SK-N-SH (cell line): ENCODE measurements around the gene RNF121. TPM values are rescaled to one million over a fixed set of nuclear protein-coding genes. Genes with fewer than 3 reads are reported as not detected.

ENCODE experiments used
- CTCF ChIA-PET: fragments of 300-600, 350-600 bp; formaldehyde crosslinking; extraction: SDS; loops from one replicate; lab custom pipeline; 2021; lab: Yijun Ruan, JAX
- POLR2A ChIA-PET: fragments of 350-600 bp; sonication (Branson Sonifier 250); formaldehyde crosslinking; extraction: SDS; loops from one replicate; lab custom pipeline; 2020; ENCODE audit warnings: antibody characterized with exemption, inconsistent platforms; lab: Yijun Ruan, JAX
- DNase-seq: peaks from one replicate; pipeline ENCODE4 v3.0.0; 2012
- H2AFZ ChIP-seq: fragments of 200-600 bp; sonication (generic); 2 replicates; pipeline ENCODE4 v1.8.1; 2016; ENCODE audit warnings: antibody characterized with exemption, mild to moderate bottlenecking, low read depth
- H3F3A ChIP-seq: fragments of 200-600 bp; sonication (generic); replicated peaks from 2 replicates; pipeline ENCODE3; 2016; ENCODE audit warnings: antibody characterized with exemption, mild to moderate bottlenecking; ENCODE audit not compliant: insufficient read depth
- H3K27ac ChIP-seq, 2 experiments: fragments of 200-500 bp in 1 of 2; fragments of 200-600 bp in 1 of 2; sonication (Bioruptor generic) in 1 of 2; sonication (generic), shearing (Covaris generic) in 1 of 2; 2 replicates each; pipeline versions ENCODE4 v1.5.1 to v1.6.1; 2014 to 2016; ENCODE audit warnings: low read depth in 2 of 2, inconsistent platforms in 1 of 2, low read length in 1 of 2, mild to moderate bottlenecking in 1 of 2, mixed read lengths in 1 of 2
- H3K27me3 ChIP-seq: fragments of 200-600 bp; sonication (generic), shearing (Covaris generic); 2 replicates; pipeline ENCODE4 v1.6.1; 2016; ENCODE audit warnings: mixed run types; ENCODE audit not compliant: insufficient read depth
- H3K36me3 ChIP-seq, 2 experiments: fragments of 200-500 bp in 1 of 2; fragments of 200-600 bp in 1 of 2; sonication (Bioruptor generic) in 1 of 2; sonication (generic) in 1 of 2; replicated peaks in 1 of 2; 2 replicates each; pipeline versions ENCODE3 to v1.5.1; 2014 to 2016; ENCODE audit warnings: low read length in 1 of 2, mild to moderate bottlenecking in 1 of 2; ENCODE audit not compliant: insufficient read depth in 2 of 2, control insufficient read depth in 1 of 2
- H3K4me1 ChIP-seq, 2 experiments: fragments of 200-500 bp in 1 of 2; fragments of 200-600 bp in 1 of 2; sonication (Bioruptor generic) in 1 of 2; sonication (generic), shearing (Covaris generic) in 1 of 2; 2 replicates each; pipeline versions ENCODE4 v1.5.1 to v1.6.1; 2014 to 2016; ENCODE audit warnings: low read depth in 1 of 2, low read length in 1 of 2, mixed run types in 1 of 2; ENCODE audit not compliant: insufficient read depth in 2 of 2, control insufficient read depth in 1 of 2
- H3K4me2 ChIP-seq: fragments of 200-600 bp; sonication (generic), shearing (Covaris generic); 2 replicates; pipeline ENCODE4 v1.6.1; 2017; ENCODE audit warnings: mixed run types
- H3K4me3 ChIP-seq, 2 experiments: fragments of 200-500 bp in 1 of 2; fragments of 200-600 bp in 1 of 2; sonication (Bioruptor generic) in 1 of 2; sonication (generic), shearing (Covaris generic) in 1 of 2; 2 replicates each; pipeline versions ENCODE4 v1.5.1 to v1.8.1; 2014 to 2016; ENCODE audit warnings: low read depth in 2 of 2, inconsistent platforms in 1 of 2, low read length in 1 of 2, mild to moderate bottlenecking in 1 of 2, mixed read lengths in 1 of 2, moderate library complexity in 1 of 2
- H3K79me2 ChIP-seq: fragments of 200-600 bp; sonication (generic); 2 replicates; pipeline ENCODE4 v1.8.1; 2017; ENCODE audit warnings: mild to moderate bottlenecking; ENCODE audit not compliant: insufficient read depth
- H3K9ac ChIP-seq: fragments of 200-600 bp; sonication (generic); 2 replicates; pipeline ENCODE4 v1.6.1; 2017; ENCODE audit warnings: mixed run types
- H3K9me2 ChIP-seq: fragments of 200-600 bp; sonication (generic); 2 replicates; pipeline ENCODE4 v1.6.1; 2017; ENCODE audit warnings: mixed run types
- H3K9me3 ChIP-seq: fragments of 200-600 bp; sonication (generic); 2 replicates; pipeline ENCODE4 v1.6.1; 2017; ENCODE audit warnings: mixed run types, mild to moderate bottlenecking, moderate library complexity
- H4K20me1 ChIP-seq: fragments of 200-600 bp; sonication (generic); 2 replicates; pipeline ENCODE4 v1.6.1; 2017; ENCODE audit warnings: mild to moderate bottlenecking, mixed run types; ENCODE audit not compliant: insufficient read depth
- CHD2 ChIP-seq: fragments of 150-350 bp; IDR thresholded peaks from 2 replicates; pipeline ENCODE4 v1.6.1; 2018; ENCODE audit warnings: low read length; ENCODE audit not compliant: partially characterized antibody
- ELF1 ChIP-seq: IDR thresholded peaks from 2 replicates; pipeline ENCODE4 v1.4.0; 2012
- EP300 ChIP-seq, 2 experiments: IDR thresholded peaks; 2 replicates each; pipeline versions ENCODE4 v1.4.0 to v1.6.1; 2012; ENCODE audit warnings: borderline replicate concordance in 1 of 2, low read depth in 1 of 2, low read length in 1 of 2
- FOSL2 ChIP-seq: IDR thresholded peaks from 2 replicates; pipeline ENCODE4 v1.4.0; 2012; ENCODE audit warnings: low read depth, mild to moderate bottlenecking, moderate library complexity, borderline replicate concordance
- GABPA ChIP-seq: IDR thresholded peaks from 2 replicates; pipeline ENCODE4 v1.4.0; 2012; ENCODE audit warnings: low read depth, mild to moderate bottlenecking
- MEF2A ChIP-seq: IDR thresholded peaks from 2 replicates; pipeline ENCODE4 v1.4.0; 2012; ENCODE audit warnings: low read depth, borderline replicate concordance
- MXI1 ChIP-seq: IDR thresholded peaks from 2 replicates; pipeline ENCODE4 v1.6.1; 2012; ENCODE audit warnings: mild to moderate bottlenecking, low read depth, low read length, improper control_type of control experiment
- PBX3 ChIP-seq: IDR thresholded peaks from 2 replicates; pipeline ENCODE4; 2012
- POLR2AphosphoS5 ChIP-seq: IDR thresholded peaks from 2 replicates; pipeline ENCODE4 v1.6.1; 2012; ENCODE audit warnings: low read depth, low read length
- RAD21 ChIP-seq: IDR thresholded peaks from 2 replicates; pipeline ENCODE4 v1.6.1; 2012; ENCODE audit warnings: mild to moderate bottlenecking, low read length
- RCOR1 ChIP-seq: fragments of 150-350 bp; IDR thresholded peaks from 2 replicates; pipeline ENCODE4 v1.6.1; 2017; ENCODE audit warnings: antibody characterized with exemption, low read length
- REST ChIP-seq: IDR thresholded peaks from 2 replicates; pipeline ENCODE4 v1.6.1; 2012; ENCODE audit warnings: mild to moderate bottlenecking, low read depth, low read length, moderate library complexity
- SIN3A ChIP-seq: IDR thresholded peaks from 2 replicates; pipeline ENCODE4 v1.6.1; 2012; ENCODE audit warnings: low read depth, mild to moderate bottlenecking, low read length, moderate library complexity, borderline replicate concordance
- SMC3 ChIP-seq: IDR thresholded peaks from 2 replicates; pipeline ENCODE4 v1.6.1; 2012; ENCODE audit warnings: low read depth, low read length, improper control_type of control experiment
- TAF1 ChIP-seq: IDR thresholded peaks from 2 replicates; pipeline ENCODE4 v1.6.1; 2012; ENCODE audit warnings: low read depth, mild to moderate bottlenecking, low read length, moderate library complexity, borderline replicate concordance
- TCF12 ChIP-seq: IDR thresholded peaks from 2 replicates; pipeline ENCODE4 v1.4.0; 2012
- ZBTB33 ChIP-seq: IDR thresholded peaks from 2 replicates; pipeline ENCODE4 v1.4.0; 2012; ENCODE audit warnings: low read depth, borderline replicate concordance
- WGBS: methylation state at CpG from one replicate; pipeline ENCODE4 v1.1.6; 2017; ENCODE audit warnings: low lambda C conversion rate; 5-methylcytosine and 5-hydroxymethylcytosine counted together
- polyA plus RNA-seq, 3 experiments: library from polyadenylated mRNA; depleted of rRNA; stranded (reverse); fragments of >200 nt; gene quantifications; 2 replicates each; pipeline ENCODE4 v1.2.3, GENCODE V29; 2012
- TF ChIP-seq, protein P1 (sequence below): fragments of 150-350 bp; IDR thresholded peaks from 2 replicates; pipeline ENCODE4 v1.6.1; 2016; ENCODE audit warnings: mild to moderate bottlenecking, low read depth, low read length
- TF ChIP-seq, protein P2 (sequence below): IDR thresholded peaks from 2 replicates; pipeline ENCODE4 v1.4.0; 2012; ENCODE audit warnings: low read depth

RNF121 gene
- polyA plus RNA-seq, 1 of the 3 experiments (the other 2 are of a cell fraction) = 49.5 TPM

DNA sequence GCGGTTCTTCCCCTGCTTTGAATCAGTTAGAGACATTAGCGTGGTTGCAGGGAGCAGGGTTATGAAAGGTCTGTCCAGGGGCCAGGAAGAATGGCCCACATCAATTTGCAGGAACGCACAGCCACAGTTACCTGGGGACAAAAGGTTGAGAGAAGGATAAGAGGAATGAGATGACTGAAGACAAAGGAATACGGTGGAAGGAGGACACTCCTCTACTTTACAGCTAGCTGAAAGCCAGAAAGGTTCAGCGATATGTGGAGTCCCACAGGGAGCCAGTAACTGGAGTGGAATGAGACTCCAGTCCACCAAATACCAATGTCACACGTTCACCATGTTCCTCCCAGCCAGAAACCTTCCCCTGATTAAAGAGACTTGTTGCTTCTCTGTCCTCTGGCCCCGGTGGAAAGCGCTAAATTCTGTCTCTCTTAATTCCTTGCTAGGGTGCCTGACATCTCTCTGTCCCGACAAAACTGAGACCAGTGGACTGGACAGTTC is 11.2 kb upstream of the RNF121 start (continued):
- TF ChIP-seq REST = no peak
- no peak for TF ChIP-seq MEF2A
- TF ChIP-seq TCF12 = no peak
- no peak for TF ChIP-seq MXI1
- TF ChIP-seq ZBTB33 = no peak
- TF ChIP-seq FOSL2 = no peak
- no peak for TF ChIP-seq PBX3
- no peak for TF ChIP-seq RCOR1

GRCh38 chr11:71927820-71928736 is 768 bp upstream of the RNF121 start, which contains the start of gene XNDC1N:
Gene XNDC1N, minus strand, starts transcription at chr11:71928594. Its CDS starts 5,241 bp downstream, at chr11:71923353.
- peak within 1 kb of the TSS; percentile 92 to 98 for H3K27ac ChIP-seq
- TF ChIP-seq RAD21 (no peak), ELF1 (peak; percentile 97), TAF1 (peak; percentile 21; the same call in 1 of the 2 replicates), RCOR1 (peak; percentile 55), TCF12 (no peak), SIN3A (peak; percentile 53; the same call in 1 of the 2 replicates), SMC3 (no peak), POLR2AphosphoS5 (0 out of 2 replicates have a peak, but pooled peaks have one; percentile 38), GABPA (peak; percentile 90), CHD2 (peak; percentile 70), EP300 (IDR thresholded peaks at IDR 0.05; ENCODE audit: borderline replicate concordance in 1 of 2, low read depth in 1 of 2, low read length in 1 of 2) (peak in 1 of 2 experiments; percentile 31; a peak in 1 of 4 replicates)
- TF ChIP-seq, protein P1, sequence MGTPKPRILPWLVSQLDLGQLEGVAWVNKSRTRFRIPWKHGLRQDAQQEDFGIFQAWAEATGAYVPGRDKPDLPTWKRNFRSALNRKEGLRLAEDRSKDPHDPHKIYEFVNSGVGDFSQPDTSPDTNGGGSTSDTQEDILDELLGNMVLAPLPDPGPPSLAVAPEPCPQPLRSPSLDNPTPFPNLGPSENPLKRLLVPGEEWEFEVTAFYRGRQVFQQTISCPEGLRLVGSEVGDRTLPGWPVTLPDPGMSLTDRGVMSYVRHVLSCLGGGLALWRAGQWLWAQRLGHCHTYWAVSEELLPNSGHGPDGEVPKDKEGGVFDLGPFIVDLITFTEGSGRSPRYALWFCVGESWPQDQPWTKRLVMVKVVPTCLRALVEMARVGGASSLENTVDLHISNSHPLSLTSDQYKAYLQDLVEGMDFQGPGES = no peak
- TF ChIP-seq, protein P2, sequence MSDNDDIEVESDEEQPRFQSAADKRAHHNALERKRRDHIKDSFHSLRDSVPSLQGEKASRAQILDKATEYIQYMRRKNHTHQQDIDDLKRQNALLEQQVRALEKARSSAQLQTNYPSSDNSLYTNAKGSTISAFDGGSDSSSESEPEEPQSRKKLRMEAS = peak; percentile 67
- H4K20me1 ChIP-seq = peaks cover 13% of the 10 kb centered on the region; the same call in 1 of the 2 replicates
- H3K79me2 ChIP-seq = peaks cover 67% of the 10 kb centered on the region
- peaks cover 7 to 16% of the 10 kb centered on the region in 2 experiments; a peak in 3 of 4 replicates for H3K4me1 ChIP-seq
- no peaks in the 10 kb centered on the region for H3K9me2 ChIP-seq
- peak within 1 kb of the TSS; percentile 83 to 87 for H3K4me3 ChIP-seq
- H3K36me3 ChIP-seq = peaks cover 3 to 9% of the 10 kb centered on the region in 2 experiments
- DNase-seq = peak; percentile 82
- CTCF ChIA-PET = interaction anchor here (0.7 to 2.1 kb wide), 8 partner anchors 11 to 503 kb away, joined by 3 to 6 read pairs (median 3); no protein-coding TSS in a partner anchor
- POLR2A ChIA-PET = interaction anchor here (0.5 to 2.3 kb wide), 4 partner anchors 9 to 185 kb away, joined by 3 to 8 read pairs (median 3); partner anchors contain the start of gene ANAPC15
- H3K9me3 ChIP-seq = no peaks in the 10 kb centered on the region
- peaks cover 9% of the 10 kb centered on the region for H3F3A ChIP-seq
- peak within 1 kb of the TSS; percentile 92 for H3K9ac ChIP-seq
- WGBS = 2% methylated on average over 40 of the region's 40 CpGs
- no peaks in the 10 kb centered on the region for H3K27me3 ChIP-seq
- peak within 1 kb of the TSS; percentile 97 for H2AFZ ChIP-seq
- H3K4me2 ChIP-seq = peak within 1 kb of the TSS; percentile 95
